ENCODE data around the gene CLEC17A. TPM values are rescaled to one million over a fixed set of nuclear protein-coding genes. Genes with fewer than 3 reads are reported as not detected.

The CLEC17A gene
- total RNA-seq, 1 donor from 2014 or later = not detected

DNA sequence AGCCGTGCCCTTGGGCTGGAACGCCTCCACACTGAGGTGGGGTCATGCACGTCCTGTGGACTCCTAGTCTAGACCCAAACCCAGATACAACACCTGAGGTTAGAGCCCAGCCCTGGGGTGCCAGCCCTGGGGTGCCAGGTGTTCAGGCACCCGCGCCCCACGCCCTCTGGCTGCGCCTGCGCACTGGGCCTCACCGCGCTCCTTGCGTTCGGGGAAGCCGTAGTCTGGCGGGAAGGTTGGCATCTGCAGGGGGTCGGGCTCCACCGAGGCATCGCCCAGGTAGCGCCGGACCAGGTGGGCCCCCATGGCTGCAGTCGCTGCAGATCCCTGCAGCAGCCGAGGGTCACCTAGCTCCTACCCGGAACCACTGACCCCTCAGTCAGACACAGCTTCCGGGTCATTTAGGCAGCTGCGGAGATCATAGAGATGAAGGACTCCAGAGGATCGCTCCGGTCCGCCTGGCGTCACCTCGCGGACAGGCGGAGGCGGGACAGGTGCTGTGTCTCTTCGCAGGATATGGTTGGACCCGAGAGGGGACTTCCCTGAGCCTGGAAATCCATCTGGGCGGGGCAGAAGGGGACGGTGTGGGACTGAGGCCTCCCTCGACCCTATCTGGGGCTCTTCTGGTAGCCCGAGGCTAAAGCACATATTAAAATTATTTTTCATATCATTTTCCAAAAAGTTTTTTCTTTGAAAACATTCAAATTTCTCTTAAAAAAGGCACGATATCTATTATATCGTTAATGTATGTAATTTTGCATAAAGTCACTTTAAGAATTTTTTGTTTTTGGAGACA is 11.0 kb upstream of the CLEC17A start, which contains the start of gene NDUFB7:
NDUFB7 (minus strand) TSS at position 372 of the 796 bp plus-strand sequence; CDS start at position 306, 66 bp downstream.
- peaks cover 27% of the 10 kb centered on the region for H3K4me1 Mint-ChIP-seq (ENCODE audit: low read depth)
- TF ChIP-seq, protein P1, sequence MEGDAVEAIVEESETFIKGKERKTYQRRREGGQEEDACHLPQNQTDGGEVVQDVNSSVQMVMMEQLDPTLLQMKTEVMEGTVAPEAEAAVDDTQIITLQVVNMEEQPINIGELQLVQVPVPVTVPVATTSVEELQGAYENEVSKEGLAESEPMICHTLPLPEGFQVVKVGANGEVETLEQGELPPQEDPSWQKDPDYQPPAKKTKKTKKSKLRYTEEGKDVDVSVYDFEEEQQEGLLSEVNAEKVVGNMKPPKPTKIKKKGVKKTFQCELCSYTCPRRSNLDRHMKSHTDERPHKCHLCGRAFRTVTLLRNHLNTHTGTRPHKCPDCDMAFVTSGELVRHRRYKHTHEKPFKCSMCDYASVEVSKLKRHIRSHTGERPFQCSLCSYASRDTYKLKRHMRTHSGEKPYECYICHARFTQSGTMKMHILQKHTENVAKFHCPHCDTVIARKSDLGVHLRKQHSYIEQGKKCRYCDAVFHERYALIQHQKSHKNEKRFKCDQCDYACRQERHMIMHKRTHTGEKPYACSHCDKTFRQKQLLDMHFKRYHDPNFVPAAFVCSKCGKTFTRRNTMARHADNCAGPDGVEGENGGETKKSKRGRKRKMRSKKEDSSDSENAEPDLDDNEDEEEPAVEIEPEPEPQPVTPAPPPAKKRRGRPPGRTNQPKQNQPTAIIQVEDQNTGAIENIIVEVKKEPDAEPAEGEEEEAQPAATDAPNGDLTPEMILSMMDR (IDR thresholded peaks at IDR 0.05) = peak; percentile 83
- no peaks in the 10 kb centered on the region for H3K27me3 Mint-ChIP-seq (ENCODE audit: low read depth)
- H3K27ac Mint-ChIP-seq (ENCODE audit: unreplicated experiment) = peak within 1 kb of the TSS; percentile 59
- DNase-seq (ENCODE audit: low spot score) = peak; percentile 95
- H3K4me3 Mint-ChIP-seq (ENCODE audit: unreplicated experiment) = peak within 1 kb of the TSS; percentile 94
- H3K9me3 Mint-ChIP-seq (ENCODE audit: low read depth) = no peaks in the 10 kb centered on the region
- H3K36me3 Mint-ChIP-seq (ENCODE audit: low read depth) = peaks cover 2% of the 10 kb centered on the region

GRCh38 chr19:14575428-14575980 is 7.4 kb upstream of the CLEC17A start:
- H3K27me3 Mint-ChIP-seq (ENCODE audit: low read depth) = no peaks in the 10 kb centered on the region
- no peaks in the 10 kb centered on the region for H3K36me3 Mint-ChIP-seq (ENCODE audit: low read depth)
- TF ChIP-seq, protein P1 (IDR thresholded peaks at IDR 0.05) = no peak
- no peak for DNase-seq (ENCODE audit: low spot score)
- H3K4me3 Mint-ChIP-seq (ENCODE audit: unreplicated experiment) = no peak overlapping the region
- H3K9me3 Mint-ChIP-seq (ENCODE audit: low read depth) = no peaks in the 10 kb centered on the region
- H3K4me1 Mint-ChIP-seq (ENCODE audit: low read depth) = peaks cover 21% of the 10 kb centered on the region
- H3K27ac Mint-ChIP-seq (ENCODE audit: unreplicated experiment) = no peak overlapping the region

DNA sequence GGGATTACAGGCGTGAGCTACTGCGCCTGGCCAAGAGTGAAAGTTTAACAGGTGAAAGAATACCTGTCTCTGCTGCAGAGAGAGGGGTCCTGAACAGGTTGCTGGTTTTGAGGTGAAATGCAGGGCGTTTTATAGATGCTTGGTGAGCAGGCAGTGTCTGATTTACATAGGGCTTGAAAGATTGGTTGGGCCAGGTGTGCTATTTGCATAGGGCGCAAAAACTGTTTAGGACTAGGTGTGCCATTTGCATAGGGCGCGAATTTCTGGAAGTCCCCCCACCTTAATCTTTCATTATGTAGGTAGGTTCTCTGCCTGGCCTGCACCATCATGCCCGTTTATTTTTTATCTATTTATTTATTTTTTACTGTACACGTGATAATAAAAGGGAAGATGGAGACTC is 6.5 kb upstream of the CLEC17A start:
- Mint-ChIP-seq H3K27ac (ENCODE audit: unreplicated experiment) (no peak overlapping the region), H3K4me1 (ENCODE audit: low read depth) (peaks cover 13% of the 10 kb centered on the region), H3K36me3 (ENCODE audit: low read depth) (no peaks in the 10 kb centered on the region), H3K9me3 (ENCODE audit: low read depth) (no peaks in the 10 kb centered on the region), H3K4me3 (ENCODE audit: unreplicated experiment) (no peak overlapping the region), H3K27me3 (ENCODE audit: low read depth) (no peaks in the 10 kb centered on the region)
- TF ChIP-seq, protein P1 (IDR thresholded peaks at IDR 0.05) = no peak
- DNase-seq (ENCODE audit: low spot score) = no peak

DNA sequence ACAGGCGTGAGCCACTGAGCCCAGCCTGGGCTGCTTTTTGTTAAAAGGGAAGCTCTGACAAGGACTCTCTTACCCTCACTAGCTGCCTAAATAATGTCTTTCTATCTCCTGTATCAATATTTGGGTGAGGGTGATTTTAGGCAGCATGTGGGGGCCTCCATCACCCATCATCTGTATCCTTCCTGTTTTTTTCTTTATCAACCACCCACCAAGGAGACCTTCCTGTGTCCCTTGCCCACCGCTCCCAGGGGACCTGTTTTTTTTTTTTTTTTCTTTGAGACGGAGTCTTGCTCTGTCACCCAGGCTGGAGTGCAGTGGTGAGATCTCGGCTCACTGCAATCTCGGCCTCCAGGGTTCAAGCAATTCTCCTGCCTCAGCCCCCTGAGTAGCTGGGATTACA is 5.6 kb upstream of the CLEC17A start:
- no peaks in the 10 kb centered on the region for H3K27me3 Mint-ChIP-seq (ENCODE audit: low read depth)
- TF ChIP-seq, protein P1 (IDR thresholded peaks at IDR 0.05) = no peak
- DNase-seq (ENCODE audit: low spot score) = no peak
- no peaks in the 10 kb centered on the region for H3K36me3 Mint-ChIP-seq (ENCODE audit: low read depth)
- H3K4me1 Mint-ChIP-seq (ENCODE audit: low read depth) = peaks cover 5% of the 10 kb centered on the region
- H3K9me3 Mint-ChIP-seq (ENCODE audit: low read depth) = no peaks in the 10 kb centered on the region
- H3K27ac Mint-ChIP-seq (ENCODE audit: unreplicated experiment) = no peak overlapping the region
- no peak overlapping the region for H3K4me3 Mint-ChIP-seq (ENCODE audit: unreplicated experiment)

DNA sequence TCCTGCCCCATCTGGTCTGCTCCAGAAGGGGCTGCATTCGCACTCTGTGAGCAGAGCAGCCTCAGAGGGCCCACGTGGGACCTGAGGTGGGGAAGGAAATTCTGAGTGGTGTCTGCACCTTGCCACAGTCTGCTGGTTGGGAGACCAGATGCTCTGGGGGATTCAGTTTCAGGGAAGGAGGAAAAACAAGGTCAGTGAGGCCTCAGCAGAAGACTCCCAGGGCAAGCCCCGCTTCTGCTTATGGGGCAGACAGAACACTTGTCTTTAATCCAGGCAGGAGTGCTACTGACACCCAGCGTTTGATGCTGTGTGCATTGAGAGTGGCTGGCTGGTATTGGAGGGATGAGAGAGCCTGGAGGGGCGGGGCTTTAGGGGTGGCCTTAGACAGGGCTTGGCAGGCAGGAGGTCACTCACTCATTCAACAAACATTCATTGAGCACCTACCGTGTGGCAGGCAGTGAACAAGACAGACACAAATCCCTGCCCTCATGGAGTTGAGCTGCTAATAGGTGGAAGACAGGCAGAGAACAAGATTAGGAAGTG is 4.9 kb upstream of the CLEC17A start:
- no peaks in the 10 kb centered on the region for H3K36me3 Mint-ChIP-seq (ENCODE audit: low read depth)
- H3K27ac Mint-ChIP-seq (ENCODE audit: unreplicated experiment) = no peak overlapping the region
- no peaks in the 10 kb centered on the region for H3K9me3 Mint-ChIP-seq (ENCODE audit: low read depth)
- H3K4me3 Mint-ChIP-seq (ENCODE audit: unreplicated experiment) = no peak overlapping the region
- no peak for DNase-seq (ENCODE audit: low spot score)
- TF ChIP-seq, protein P1 (IDR thresholded peaks at IDR 0.05) = no peak
- H3K27me3 Mint-ChIP-seq (ENCODE audit: low read depth) = no peaks in the 10 kb centered on the region
- H3K4me1 Mint-ChIP-seq (ENCODE audit: low read depth) = peaks cover 5% of the 10 kb centered on the region
